Measurements from ENCODE around the gene TOMM22.
A peak's percentile ranks its signal among the peaks of the same experiment; 100 is the strongest.

The TOMM22 gene

DNA sequence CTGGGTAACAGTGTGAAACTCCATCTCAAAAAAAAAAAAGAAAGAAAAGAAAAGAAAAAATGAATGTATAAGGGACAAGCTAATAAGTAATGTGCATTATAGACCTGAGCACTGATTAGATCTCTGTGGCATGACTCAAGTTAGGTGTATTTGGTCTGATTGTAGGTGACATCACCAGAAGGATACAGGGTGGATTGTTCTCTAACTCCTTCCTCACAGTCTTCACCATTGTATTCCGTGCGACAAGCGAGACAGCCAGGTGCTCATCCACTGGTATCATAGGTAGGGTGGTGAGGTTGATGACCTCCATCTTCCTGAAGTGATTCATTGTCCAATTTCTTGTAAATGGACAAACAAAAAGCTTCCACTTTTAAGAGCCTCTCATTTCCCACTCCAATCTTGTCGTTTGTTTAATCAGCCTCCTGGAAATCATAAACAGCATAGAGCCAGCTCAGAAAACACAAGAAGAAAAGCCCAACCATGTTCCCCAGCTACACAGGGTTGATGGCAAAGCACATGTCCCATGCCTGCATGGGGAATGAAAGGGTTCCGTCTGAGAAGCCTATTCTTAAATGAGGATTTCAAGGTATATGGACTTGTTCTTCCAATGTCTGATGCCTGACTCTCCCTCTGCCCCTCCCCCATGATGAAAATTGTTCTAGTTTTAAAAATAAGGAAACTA is 31.8 kb upstream of the TOMM22 start:
- no peak for DNase-seq
- H3K4me1 ChIP-seq (ENCODE audit: low read length), result no peaks in the 10 kb centered on the region
- H3K36me3 ChIP-seq (replicated peaks; ENCODE audit: insufficient read depth, low read length), result no peaks in the 10 kb centered on the region
- H3F3A ChIP-seq (ENCODE audit: insufficient read depth, low read length), result no peaks in the 10 kb centered on the region
- H3K27me3 ChIP-seq (replicated peaks; ENCODE audit: insufficient read depth, low read length), result no peaks in the 10 kb centered on the region
- H3K79me2 ChIP-seq (ENCODE audit: low read length), result no peaks in the 10 kb centered on the region
- H3K9ac ChIP-seq (ENCODE audit: low read length), result no peak overlapping the region
- no peak overlapping the region for H2AFZ ChIP-seq (ENCODE audit: low read length)
- no peak overlapping the region for H3K4me3 ChIP-seq (ENCODE audit: low read length)
- H3K27ac ChIP-seq (ENCODE audit: low read length), result no peak overlapping the region
- H4K20me1 ChIP-seq (ENCODE audit: insufficient read depth, low read length), result no peaks in the 10 kb centered on the region
- no peaks in the 10 kb centered on the region for H3K9me2 ChIP-seq (replicated peaks; ENCODE audit: insufficient read depth, low read length)
- TF ChIP-seq EZH2 (optimal IDR thresholded peaks at IDR 0.05; ENCODE audit: low read depth, low read length) (no peak), EZH2phosphoT487 (IDR thresholded peaks at IDR 0.05; ENCODE audit: low read length) (no peak)
- TF ChIP-seq, protein P1, sequence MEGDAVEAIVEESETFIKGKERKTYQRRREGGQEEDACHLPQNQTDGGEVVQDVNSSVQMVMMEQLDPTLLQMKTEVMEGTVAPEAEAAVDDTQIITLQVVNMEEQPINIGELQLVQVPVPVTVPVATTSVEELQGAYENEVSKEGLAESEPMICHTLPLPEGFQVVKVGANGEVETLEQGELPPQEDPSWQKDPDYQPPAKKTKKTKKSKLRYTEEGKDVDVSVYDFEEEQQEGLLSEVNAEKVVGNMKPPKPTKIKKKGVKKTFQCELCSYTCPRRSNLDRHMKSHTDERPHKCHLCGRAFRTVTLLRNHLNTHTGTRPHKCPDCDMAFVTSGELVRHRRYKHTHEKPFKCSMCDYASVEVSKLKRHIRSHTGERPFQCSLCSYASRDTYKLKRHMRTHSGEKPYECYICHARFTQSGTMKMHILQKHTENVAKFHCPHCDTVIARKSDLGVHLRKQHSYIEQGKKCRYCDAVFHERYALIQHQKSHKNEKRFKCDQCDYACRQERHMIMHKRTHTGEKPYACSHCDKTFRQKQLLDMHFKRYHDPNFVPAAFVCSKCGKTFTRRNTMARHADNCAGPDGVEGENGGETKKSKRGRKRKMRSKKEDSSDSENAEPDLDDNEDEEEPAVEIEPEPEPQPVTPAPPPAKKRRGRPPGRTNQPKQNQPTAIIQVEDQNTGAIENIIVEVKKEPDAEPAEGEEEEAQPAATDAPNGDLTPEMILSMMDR (IDR thresholded peaks at IDR 0.05; ENCODE audit: low read length), result no peak
- no peak overlapping the region for H3K4me2 ChIP-seq (ENCODE audit: low read depth, low read length)
- no peaks in the 10 kb centered on the region for H3K9me3 ChIP-seq (replicated peaks; ENCODE audit: insufficient read depth, low read length)

DNA sequence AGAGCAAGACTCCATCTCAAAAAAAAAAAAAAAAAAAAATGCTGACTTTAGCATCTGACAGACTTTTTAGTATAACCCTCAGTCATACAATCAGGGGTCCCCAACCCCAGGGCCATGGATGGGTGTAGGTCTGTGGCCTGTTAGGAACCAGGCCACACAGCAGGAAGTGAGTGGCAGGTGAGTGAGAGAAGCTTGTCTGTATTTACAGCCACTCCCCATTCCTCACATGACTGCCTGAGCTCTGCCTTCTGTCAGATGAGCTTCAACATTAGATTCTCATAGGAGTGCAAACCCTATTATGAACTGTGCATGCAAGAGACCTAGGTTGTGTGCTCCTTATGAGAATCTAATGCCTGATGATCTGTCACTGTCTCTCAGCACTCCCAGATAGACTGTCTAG is 28.9 kb upstream of the TOMM22 start:
- no peaks in the 10 kb centered on the region for H3K9me3 ChIP-seq (replicated peaks; ENCODE audit: insufficient read depth, low read length)
- no peaks in the 10 kb centered on the region for H3K36me3 ChIP-seq (replicated peaks; ENCODE audit: insufficient read depth, low read length)
- no peak overlapping the region for H3K9ac ChIP-seq (ENCODE audit: low read length)
- no peak for TF ChIP-seq EZH2 (optimal IDR thresholded peaks at IDR 0.05; ENCODE audit: low read depth, low read length)
- TF ChIP-seq, protein P1 (IDR thresholded peaks at IDR 0.05; ENCODE audit: low read length), result no peak
- TF ChIP-seq EZH2phosphoT487 (IDR thresholded peaks at IDR 0.05; ENCODE audit: low read length), result no peak
- H3K4me2 ChIP-seq (ENCODE audit: low read depth, low read length), result no peak overlapping the region
- H3K27me3 ChIP-seq (replicated peaks; ENCODE audit: insufficient read depth, low read length), result no peaks in the 10 kb centered on the region
- H3K9me2 ChIP-seq (replicated peaks; ENCODE audit: insufficient read depth, low read length), result no peaks in the 10 kb centered on the region
- peaks cover 9% of the 10 kb centered on the region for H3K4me1 ChIP-seq (ENCODE audit: low read length)
- DNase-seq, result peak; percentile 10
- H3K27ac ChIP-seq (ENCODE audit: low read length), result no peak overlapping the region
- no peak overlapping the region for H3K4me3 ChIP-seq (ENCODE audit: low read length)
- H3K79me2 ChIP-seq (ENCODE audit: low read length), result peaks cover 12% of the 10 kb centered on the region
- H3F3A ChIP-seq (ENCODE audit: insufficient read depth, low read length), result peaks cover 11% of the 10 kb centered on the region; the same call in 1 of the 2 replicates
- H2AFZ ChIP-seq (ENCODE audit: low read length), result no peak overlapping the region
- H4K20me1 ChIP-seq (ENCODE audit: insufficient read depth, low read length), result no peaks in the 10 kb centered on the region

DNA sequence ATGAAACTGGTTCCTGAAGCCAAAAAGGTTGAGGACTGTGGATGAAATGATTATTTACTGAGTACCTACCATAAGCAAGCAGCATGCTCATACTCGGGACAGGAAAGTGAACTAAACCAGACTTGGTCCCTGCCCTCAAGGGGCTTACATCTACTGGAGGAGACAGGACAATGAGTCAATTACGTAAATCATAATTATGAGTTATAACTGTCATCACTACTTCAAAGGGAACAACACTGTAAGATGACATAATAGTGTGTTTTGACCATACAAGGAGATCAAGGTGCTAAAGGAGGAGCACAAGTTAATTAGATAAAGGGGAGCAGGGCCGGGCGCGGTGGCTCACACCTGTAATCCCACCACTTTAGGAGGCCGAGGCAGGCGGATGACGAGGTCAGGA is 28.0 kb upstream of the TOMM22 start:
- DNase-seq, result no peak
- no peaks in the 10 kb centered on the region for H3K9me3 ChIP-seq (replicated peaks; ENCODE audit: insufficient read depth, low read length)
- no peak overlapping the region for H3K4me2 ChIP-seq (ENCODE audit: low read depth, low read length)
- no peak overlapping the region for H3K27ac ChIP-seq (ENCODE audit: low read length)
- no peak overlapping the region for H2AFZ ChIP-seq (ENCODE audit: low read length)
- peaks cover 12% of the 10 kb centered on the region for H3K79me2 ChIP-seq (ENCODE audit: low read length)
- no peak overlapping the region for H3K9ac ChIP-seq (ENCODE audit: low read length)
- no peaks in the 10 kb centered on the region for H4K20me1 ChIP-seq (ENCODE audit: insufficient read depth, low read length)
- H3K36me3 ChIP-seq (replicated peaks; ENCODE audit: insufficient read depth, low read length), result no peaks in the 10 kb centered on the region
- H3K27me3 ChIP-seq (replicated peaks; ENCODE audit: insufficient read depth, low read length), result no peaks in the 10 kb centered on the region
- H3K4me1 ChIP-seq (ENCODE audit: low read length), result peaks cover 9% of the 10 kb centered on the region
- TF ChIP-seq EZH2phosphoT487 (IDR thresholded peaks at IDR 0.05; ENCODE audit: low read length), result no peak
- TF ChIP-seq EZH2 (optimal IDR thresholded peaks at IDR 0.05; ENCODE audit: low read depth, low read length), result no peak
- TF ChIP-seq, protein P1 (IDR thresholded peaks at IDR 0.05; ENCODE audit: low read length), result no peak
- no peaks in the 10 kb centered on the region for H3K9me2 ChIP-seq (replicated peaks; ENCODE audit: insufficient read depth, low read length)
- H3K4me3 ChIP-seq (ENCODE audit: low read length), result no peak overlapping the region
- H3F3A ChIP-seq (ENCODE audit: insufficient read depth, low read length), result peaks cover 11% of the 10 kb centered on the region; the same call in 1 of the 2 replicates

Measured in MM.1S (cell line).